SKM-1 (cell line): ENCODE results near the gene ABCA13.
A peak's percentile ranks its signal among the peaks of the same experiment; 100 is the strongest.

Experiments
- DNase-seq: peaks from one replicate; lab custom pipeline; 2025; ENCODE audit not compliant: unreplicated experiment; lab: John Stamatoyannopoulos, UW

ABCA13 gene

GRCh38 chr7:48505051-48505450, 333.8 kb downstream of the ABCA13 start:
- no peak for DNase-seq

GRCh38 chr7:48505466-48505865, 334.2 kb downstream of the ABCA13 start:
- no peak for DNase-seq

- DNase-seq, result no peak
Observed at GRCh38 chr7:48506569-48506968, 335.3 kb downstream of the ABCA13 start.

GRCh38 chr7:48511080-48511479, 339.8 kb downstream of the ABCA13 start:
- no peak for DNase-seq

- DNase-seq, result no peak
Observed at GRCh38 chr7:48512892-48513291, 341.6 kb downstream of the ABCA13 start.

- no peak for DNase-seq
Observed at GRCh38 chr7:48515171-48515570, 343.9 kb downstream of the ABCA13 start.

GRCh38 chr7:48518092-48518491, 346.8 kb downstream of the ABCA13 start:
- DNase-seq, result no peak

- DNase-seq, result no peak
Observed at GRCh38 chr7:48522692-48523091, 351.4 kb downstream of the ABCA13 start.

- no peak for DNase-seq
Observed at GRCh38 chr7:48525736-48526732, 354.8 kb downstream of the ABCA13 start.

GRCh38 chr7:48528646-48529045, 357.4 kb downstream of the ABCA13 start:
- no peak for DNase-seq

- no peak for DNase-seq
Observed at GRCh38 chr7:48537561-48537960, 366.3 kb downstream of the ABCA13 start.

- DNase-seq, result no peak
Observed at GRCh38 chr7:48540746-48541145, 369.5 kb downstream of the ABCA13 start.

- no peak for DNase-seq
Observed at GRCh38 chr7:48548667-48549066, 377.4 kb downstream of the ABCA13 start.

GRCh38 chr7:48551652-48552051, 380.4 kb downstream of the ABCA13 start:
- no peak for DNase-seq

- peak; percentile 18 for DNase-seq
Observed at GRCh38 chr7:48563334-48563733, 392.1 kb downstream of the ABCA13 start.

GRCh38 chr7:48575516-48575915, 404.3 kb downstream of the ABCA13 start:
- no peak for DNase-seq

- DNase-seq, result no peak
Observed at GRCh38 chr7:48587475-48587874, 416.2 kb downstream of the ABCA13 start.

- DNase-seq, result no peak
Observed at GRCh38 chr7:48594349-48594748, 423.1 kb downstream of the ABCA13 start.

GRCh38 chr7:48595756-48596155, 424.5 kb downstream of the ABCA13 start:
- DNase-seq, result no peak

GRCh38 chr7:48610705-48611104, 439.4 kb downstream of the ABCA13 start:
- no peak for DNase-seq

- no peak for DNase-seq
Observed at GRCh38 chr7:48611993-48612392, 440.7 kb downstream of the ABCA13 start.

GRCh38 chr7:48617508-48617907, 446.2 kb downstream of the ABCA13 start:
- DNase-seq, result no peak

- DNase-seq, result no peak
Observed at GRCh38 chr7:48617993-48618392, 446.7 kb downstream of the ABCA13 start.
